ENCODE data around the gene SYNPR.

GRCh38 chr3:63328365-63328764 lies 50.3 kb downstream of the SYNPR start:
- TF ChIP-seq CTCF (IDR thresholded peaks at IDR 0.05), result no peak
- TF ChIP-seq POLR2A (IDR thresholded peaks at IDR 0.05), result no peak
- TF ChIP-seq EP300 (IDR thresholded peaks at IDR 0.05), result no peak

All from suprapubic skin (tissue), 3 donors.